ENCODE measurements around the gene RPGRIP1L.

GRCh38 chr16:53598511-53599275 lies 105.0 kb downstream of the RPGRIP1L start:
- no peak for TF ChIP-seq CTCF (IDR thresholded peaks at IDR 0.05)
- TF ChIP-seq EZH2 (IDR thresholded peaks at IDR 0.05), result no peak
- no peak for TF ChIP-seq EZH2phosphoT487 (IDR thresholded peaks at IDR 0.05)
